Measurements from ENCODE around the gene SLC4A4. TPM values are rescaled to one million over a fixed set of nuclear protein-coding genes. Genes with fewer than 3 reads are reported as not detected.
A peak's percentile ranks its signal among the peaks of the same experiment; 100 is the strongest.

SLC4A4 gene
- total RNA-seq, 1 donor from 2014 or later: 3.0 TPM

DNA sequence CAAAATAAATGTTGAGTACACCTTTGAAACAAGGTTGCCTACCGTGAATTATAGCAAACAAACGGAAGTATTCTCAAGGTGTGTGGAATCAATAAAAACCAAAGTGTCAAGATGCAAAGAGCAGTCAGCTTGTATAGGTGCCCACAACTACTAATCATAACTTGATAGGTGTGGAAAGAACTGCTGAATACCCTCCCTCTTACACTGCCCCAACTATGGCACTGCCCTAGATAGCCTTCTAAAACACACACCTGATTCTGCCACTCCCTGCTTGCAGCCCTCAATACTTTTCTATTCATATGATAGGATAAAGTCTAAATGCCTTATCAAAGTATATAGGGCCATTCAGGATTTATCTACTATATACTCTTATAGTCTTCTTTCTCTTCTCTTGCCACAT, 31.1 kb upstream of the SLC4A4 start:
- TF ChIP-seq, protein P1, sequence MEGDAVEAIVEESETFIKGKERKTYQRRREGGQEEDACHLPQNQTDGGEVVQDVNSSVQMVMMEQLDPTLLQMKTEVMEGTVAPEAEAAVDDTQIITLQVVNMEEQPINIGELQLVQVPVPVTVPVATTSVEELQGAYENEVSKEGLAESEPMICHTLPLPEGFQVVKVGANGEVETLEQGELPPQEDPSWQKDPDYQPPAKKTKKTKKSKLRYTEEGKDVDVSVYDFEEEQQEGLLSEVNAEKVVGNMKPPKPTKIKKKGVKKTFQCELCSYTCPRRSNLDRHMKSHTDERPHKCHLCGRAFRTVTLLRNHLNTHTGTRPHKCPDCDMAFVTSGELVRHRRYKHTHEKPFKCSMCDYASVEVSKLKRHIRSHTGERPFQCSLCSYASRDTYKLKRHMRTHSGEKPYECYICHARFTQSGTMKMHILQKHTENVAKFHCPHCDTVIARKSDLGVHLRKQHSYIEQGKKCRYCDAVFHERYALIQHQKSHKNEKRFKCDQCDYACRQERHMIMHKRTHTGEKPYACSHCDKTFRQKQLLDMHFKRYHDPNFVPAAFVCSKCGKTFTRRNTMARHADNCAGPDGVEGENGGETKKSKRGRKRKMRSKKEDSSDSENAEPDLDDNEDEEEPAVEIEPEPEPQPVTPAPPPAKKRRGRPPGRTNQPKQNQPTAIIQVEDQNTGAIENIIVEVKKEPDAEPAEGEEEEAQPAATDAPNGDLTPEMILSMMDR (IDR thresholded peaks at IDR 0.05; ENCODE audit: insufficient read depth, low read depth, low read length): no peak
- no peak for TF ChIP-seq EZH2 (IDR thresholded peaks at IDR 0.05; ENCODE audit: insufficient read depth, low read length)
- no peaks in the 10 kb centered on the region for H3K36me3 ChIP-seq (ENCODE audit: insufficient read depth, low read length)
- no peaks in the 10 kb centered on the region for H3K79me2 ChIP-seq (ENCODE audit: insufficient read depth, low read length)
- H3K27ac ChIP-seq (ENCODE audit: low read depth, low read length): no peak overlapping the region
- H3K9ac ChIP-seq (ENCODE audit: low read length): no peak overlapping the region
- H4K20me1 ChIP-seq (ENCODE audit: insufficient read depth, low read length): no peaks in the 10 kb centered on the region
- Mint-ChIP-seq H3K27ac (ENCODE audit: unreplicated experiment) (no peak overlapping the region), H3K4me3 (ENCODE audit: unreplicated experiment) (no peak overlapping the region), H3K9me3 (ENCODE audit: unreplicated experiment) (peaks cover 7% of the 10 kb centered on the region), H3K36me3 (ENCODE audit: low read depth, unreplicated experiment) (no peaks in the 10 kb centered on the region), H3K4me1 (ENCODE audit: low read depth, unreplicated experiment) (no peaks in the 10 kb centered on the region), H3K27me3 (ENCODE audit: low read depth, unreplicated experiment) (peaks cover 2% of the 10 kb centered on the region)
- H3K4me2 ChIP-seq (ENCODE audit: low read length): no peak overlapping the region
- H3K27me3 ChIP-seq (ENCODE audit: insufficient read depth, low read length): no peaks in the 10 kb centered on the region
- FAIRE-seq (no peak), DNase-seq (ENCODE audit: low read depth) (no peak)
- no peaks in the 10 kb centered on the region for H3K4me1 ChIP-seq (ENCODE audit: insufficient read depth, low read length)
- H3K4me3 ChIP-seq (ENCODE audit: insufficient read depth, low read depth, low read length): no peak overlapping the region
- H2AFZ ChIP-seq (ENCODE audit: low read depth, low read length): no peak overlapping the region
- no peaks in the 10 kb centered on the region for H3K9me3 ChIP-seq (ENCODE audit: insufficient read depth, low read depth, low read length)

DNA sequence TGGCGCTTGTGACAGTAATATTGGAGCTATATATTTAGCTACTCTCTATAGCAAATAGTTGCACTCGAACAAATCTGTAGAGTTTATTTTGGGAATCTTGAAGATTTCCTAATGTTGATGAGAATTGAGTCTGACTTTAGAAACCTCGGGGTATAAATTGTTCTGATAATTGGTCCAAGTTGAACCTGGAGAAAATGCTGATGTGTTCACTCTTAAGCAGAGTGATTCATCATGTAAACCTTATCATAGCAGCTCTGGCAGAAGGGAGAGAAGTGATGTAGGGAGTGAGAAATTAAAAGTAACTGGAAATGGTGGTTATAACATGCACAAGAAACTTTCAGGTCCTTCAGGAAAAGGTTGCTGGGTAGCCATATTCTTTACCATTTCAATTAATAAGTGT, 16.4 kb upstream of the SLC4A4 start:
- H4K20me1 ChIP-seq (ENCODE audit: insufficient read depth, low read length): no peaks in the 10 kb centered on the region
- H3K9ac ChIP-seq (ENCODE audit: low read length): no peak overlapping the region
- H3K4me1 Mint-ChIP-seq (ENCODE audit: low read depth, unreplicated experiment): peaks cover 5% of the 10 kb centered on the region
- H3K9me3 Mint-ChIP-seq (ENCODE audit: unreplicated experiment): no peaks in the 10 kb centered on the region
- H3K27me3 ChIP-seq (ENCODE audit: insufficient read depth, low read length): no peaks in the 10 kb centered on the region
- no peak overlapping the region for H3K4me3 ChIP-seq (ENCODE audit: insufficient read depth, low read depth, low read length)
- no peaks in the 10 kb centered on the region for H3K27me3 Mint-ChIP-seq (ENCODE audit: low read depth, unreplicated experiment)
- H3K36me3 ChIP-seq (ENCODE audit: insufficient read depth, low read length): no peaks in the 10 kb centered on the region
- DNase-seq (ENCODE audit: low read depth): peak; percentile 44
- H3K27ac ChIP-seq (ENCODE audit: low read depth, low read length): no peak overlapping the region
- no peak overlapping the region for H3K4me2 ChIP-seq (ENCODE audit: low read length)
- no peaks in the 10 kb centered on the region for H3K79me2 ChIP-seq (ENCODE audit: insufficient read depth, low read length)
- no peak for FAIRE-seq
- H3K4me3 Mint-ChIP-seq (ENCODE audit: unreplicated experiment): no peak overlapping the region
- no peak overlapping the region for H2AFZ ChIP-seq (ENCODE audit: low read depth, low read length)
- no peak overlapping the region for H3K27ac Mint-ChIP-seq (ENCODE audit: unreplicated experiment)
- no peaks in the 10 kb centered on the region for H3K4me1 ChIP-seq (ENCODE audit: insufficient read depth, low read length)
- no peak for TF ChIP-seq EZH2 (IDR thresholded peaks at IDR 0.05; ENCODE audit: insufficient read depth, low read length)
- TF ChIP-seq, protein P1 (IDR thresholded peaks at IDR 0.05; ENCODE audit: insufficient read depth, low read depth, low read length): no peak
- no peaks in the 10 kb centered on the region for H3K36me3 Mint-ChIP-seq (ENCODE audit: low read depth, unreplicated experiment)
- no peaks in the 10 kb centered on the region for H3K9me3 ChIP-seq (ENCODE audit: insufficient read depth, low read depth, low read length)

DNA sequence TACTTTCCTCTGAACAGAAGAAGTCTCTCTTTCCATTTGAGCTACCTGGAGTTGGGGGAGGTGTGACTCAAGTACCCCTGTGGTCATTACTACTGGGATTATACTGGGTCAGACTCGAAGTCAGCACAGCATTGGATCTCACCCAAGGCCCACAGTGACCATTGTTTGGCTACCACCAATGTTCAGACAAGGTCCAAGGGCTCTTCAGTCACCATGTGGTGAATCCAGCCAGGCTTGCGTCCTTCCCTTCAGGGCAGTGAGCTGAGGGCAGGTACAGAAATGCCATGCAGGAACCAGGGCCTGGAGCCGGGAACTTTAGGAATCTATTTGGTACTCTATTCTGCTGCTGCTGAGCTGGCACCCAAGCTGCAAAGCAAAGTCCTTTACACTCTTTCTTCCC, 5.5 kb upstream of the SLC4A4 start:
- TF ChIP-seq EZH2 (IDR thresholded peaks at IDR 0.05; ENCODE audit: insufficient read depth, low read length): no peak
- TF ChIP-seq, protein P1 (IDR thresholded peaks at IDR 0.05; ENCODE audit: insufficient read depth, low read depth, low read length): no peak
- no peaks in the 10 kb centered on the region for H3K79me2 ChIP-seq (ENCODE audit: insufficient read depth, low read length)
- Mint-ChIP-seq H3K27ac (ENCODE audit: unreplicated experiment) (no peak overlapping the region), H3K36me3 (ENCODE audit: low read depth, unreplicated experiment) (peaks cover 2% of the 10 kb centered on the region), H3K4me3 (ENCODE audit: unreplicated experiment) (no peak overlapping the region), H3K27me3 (ENCODE audit: low read depth, unreplicated experiment) (peaks cover 1% of the 10 kb centered on the region), H3K4me1 (ENCODE audit: low read depth, unreplicated experiment) (peaks cover 4% of the 10 kb centered on the region), H3K9me3 (ENCODE audit: unreplicated experiment) (peaks cover 8% of the 10 kb centered on the region)
- H2AFZ ChIP-seq (ENCODE audit: low read depth, low read length): no peak overlapping the region
- H3K27me3 ChIP-seq (ENCODE audit: insufficient read depth, low read length): no peaks in the 10 kb centered on the region
- H4K20me1 ChIP-seq (ENCODE audit: insufficient read depth, low read length): no peaks in the 10 kb centered on the region
- no peak overlapping the region for H3K27ac ChIP-seq (ENCODE audit: low read depth, low read length)
- H3K4me1 ChIP-seq (ENCODE audit: insufficient read depth, low read length): no peaks in the 10 kb centered on the region
- H3K4me2 ChIP-seq (ENCODE audit: low read length): no peak overlapping the region
- no peaks in the 10 kb centered on the region for H3K9me3 ChIP-seq (ENCODE audit: insufficient read depth, low read depth, low read length)
- no peak overlapping the region for H3K9ac ChIP-seq (ENCODE audit: low read length)
- FAIRE-seq: no peak
- no peak overlapping the region for H3K4me3 ChIP-seq (ENCODE audit: insufficient read depth, low read depth, low read length)
- H3K36me3 ChIP-seq (ENCODE audit: insufficient read depth, low read length): no peaks in the 10 kb centered on the region
- DNase-seq (ENCODE audit: low read depth): no peak
